CD4-positive, alpha-beta T cell treated with Interferon alpha-2 for 1 hour (primary cell): Measurements from ENCODE around the gene FOXN3.
A peak's percentile ranks its signal among the peaks of the same experiment; 100 is the strongest.

Source experiments
- DNase-seq, 2 donors: peaks; one replicate each; pipeline ENCODE4 v3.0.0-alpha.2; 2020 to 2022

Gene FOXN3

DNA sequence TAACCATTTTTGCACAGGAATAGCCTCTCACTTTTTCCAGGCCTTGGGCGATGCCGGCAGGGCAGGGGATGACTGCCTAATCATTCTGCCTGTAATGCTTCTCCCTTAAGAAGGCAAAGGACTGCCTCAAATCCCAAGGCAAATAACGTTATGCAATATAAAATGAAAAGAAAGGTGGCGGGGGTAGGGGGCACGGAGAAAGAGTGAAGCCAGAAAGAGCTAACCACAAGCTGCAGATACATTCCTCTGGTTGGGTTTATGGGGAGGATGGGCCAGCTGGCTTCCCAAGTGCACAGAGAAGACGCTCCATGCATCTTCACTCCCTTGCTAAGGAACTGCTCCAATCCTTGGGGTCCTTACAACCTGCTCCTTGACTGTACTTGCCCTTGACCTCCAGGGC, 229.5 kb downstream of the FOXN3 start:
- no peak for DNase-seq

DNA sequence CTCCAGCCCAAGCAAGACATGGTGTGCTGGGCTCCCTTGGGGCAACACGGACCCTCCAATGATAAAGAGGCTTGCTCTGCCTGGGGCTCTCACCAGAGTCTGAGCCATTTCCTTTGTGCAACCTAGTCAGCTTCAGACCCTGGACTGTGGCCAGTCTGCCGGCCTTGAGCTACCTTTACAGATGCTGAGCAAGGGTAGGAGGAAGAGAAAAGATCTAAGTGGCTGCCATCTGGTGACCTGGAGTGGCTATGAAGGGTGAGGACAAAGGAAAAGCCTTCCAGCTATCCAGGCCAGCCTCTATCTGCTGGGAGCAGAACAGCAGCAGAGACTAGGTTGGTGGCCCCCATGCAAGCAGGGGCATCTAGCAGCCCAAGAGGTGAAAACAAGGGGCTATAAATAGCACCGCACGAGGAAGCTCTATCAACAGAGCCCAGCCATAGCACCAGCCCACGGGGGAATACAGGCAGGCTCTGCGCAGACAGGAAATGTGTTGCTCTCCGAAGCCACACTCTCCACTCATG, 230.1 kb downstream of the FOXN3 start:
- DNase-seq: no peak

GRCh38 chr14:89185919-89186855, 230.8 kb downstream of the FOXN3 start:
- DNase-seq: no peak

- DNase-seq: no peak
These were observed 232.1 kb downstream of the FOXN3 start for GRCh38 chr14:89184952-89185351.

GRCh38 chr14:89182326-89182725, 234.7 kb downstream of the FOXN3 start:
- DNase-seq: no peak

DNA sequence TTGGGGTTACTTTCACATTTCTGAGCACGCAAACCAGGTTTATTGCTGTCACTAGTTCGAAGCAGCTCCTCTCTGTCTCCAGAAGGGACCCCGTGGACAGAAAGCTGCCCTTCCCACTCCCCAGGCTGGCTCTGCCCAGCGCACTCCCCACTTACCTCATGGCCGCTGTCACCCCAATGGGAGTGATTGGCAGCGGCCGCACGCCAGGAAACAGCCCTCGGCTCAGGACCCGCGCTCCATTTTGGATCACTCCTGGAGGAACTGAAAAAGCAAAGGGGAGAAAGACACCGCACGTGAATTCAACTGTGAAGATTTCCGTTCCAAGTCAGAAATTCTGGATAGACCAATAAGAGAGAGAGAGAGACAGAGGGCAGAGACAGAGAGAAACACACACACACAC, 236.5 kb downstream of the FOXN3 start:
- DNase-seq: no peak

GRCh38 chr14:89179891-89180404, 237.1 kb downstream of the FOXN3 start:
- DNase-seq: no peak

- DNase-seq: no peak
These were observed 238.1 kb downstream of the FOXN3 start for GRCh38 chr14:89178800-89179535.

GRCh38 chr14:89178376-89178775, 238.7 kb downstream of the FOXN3 start:
- no peak for DNase-seq

DNA sequence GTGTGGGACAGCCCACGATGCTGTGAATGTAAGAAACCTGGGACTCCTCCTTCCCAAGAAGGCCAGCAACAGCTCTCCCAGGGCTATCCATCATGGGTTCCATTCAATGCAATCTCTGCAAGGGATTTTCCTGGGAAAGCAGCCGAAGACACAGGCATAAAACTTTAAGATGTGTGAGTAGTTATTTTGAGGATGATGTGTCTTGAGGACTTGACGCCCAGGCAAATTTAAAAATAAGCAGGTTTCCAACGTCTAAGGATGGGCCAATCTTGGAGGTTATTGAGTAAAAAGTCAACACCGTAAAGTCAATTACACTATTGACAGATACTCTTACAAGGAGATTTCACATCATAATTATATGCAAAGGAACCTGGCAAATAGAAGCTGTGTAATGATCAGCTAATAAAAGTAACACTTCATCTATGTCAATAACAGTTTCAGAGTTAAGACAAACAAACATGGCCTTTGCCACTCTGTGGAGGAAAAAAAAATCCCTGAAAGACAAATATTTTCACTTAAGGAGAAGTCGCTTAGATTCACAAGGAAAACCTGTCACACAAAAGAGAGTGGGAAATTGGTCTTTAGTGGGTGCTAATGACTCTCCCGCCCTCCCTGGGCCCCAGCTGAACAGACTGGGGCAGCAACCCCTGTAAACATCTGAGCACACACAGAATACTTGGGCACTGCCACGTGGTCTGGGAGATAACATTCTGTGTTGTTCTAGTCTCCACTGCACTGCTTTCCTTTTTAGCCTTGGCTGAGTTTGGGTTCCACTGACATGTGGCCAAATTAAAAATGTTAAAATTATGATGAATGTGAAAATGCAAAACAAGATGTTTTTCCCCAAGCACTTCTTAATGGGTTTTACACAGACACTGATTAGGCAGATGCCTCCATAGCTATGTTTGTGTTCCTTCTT, 240.9 kb downstream of the FOXN3 start:
- no peak for DNase-seq

- no peak for DNase-seq
These were observed 245.4 kb downstream of the FOXN3 start for GRCh38 chr14:89171628-89172027.

GRCh38 chr14:89171168-89171567, 245.9 kb downstream of the FOXN3 start:
- no peak for DNase-seq

DNA sequence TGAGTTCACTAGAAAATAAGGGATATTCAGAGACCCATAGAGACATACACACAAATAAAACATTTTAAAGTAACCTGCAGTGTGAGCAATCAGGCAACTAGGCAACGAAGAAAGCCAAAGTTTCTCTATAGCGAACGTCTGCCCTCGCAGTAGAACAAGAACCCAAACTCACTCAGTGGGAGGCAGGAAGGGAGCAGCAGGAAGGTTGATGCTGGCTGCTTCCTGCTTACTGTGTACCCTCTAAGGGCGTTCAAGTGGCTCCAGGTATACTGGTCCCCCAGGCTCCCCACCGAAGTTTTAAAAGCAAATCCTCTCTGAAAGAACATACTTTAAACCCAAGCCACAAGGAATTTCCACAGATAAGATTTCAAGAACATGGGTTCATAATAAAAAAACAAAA, 249.3 kb downstream of the FOXN3 start:
- no peak for DNase-seq

DNA sequence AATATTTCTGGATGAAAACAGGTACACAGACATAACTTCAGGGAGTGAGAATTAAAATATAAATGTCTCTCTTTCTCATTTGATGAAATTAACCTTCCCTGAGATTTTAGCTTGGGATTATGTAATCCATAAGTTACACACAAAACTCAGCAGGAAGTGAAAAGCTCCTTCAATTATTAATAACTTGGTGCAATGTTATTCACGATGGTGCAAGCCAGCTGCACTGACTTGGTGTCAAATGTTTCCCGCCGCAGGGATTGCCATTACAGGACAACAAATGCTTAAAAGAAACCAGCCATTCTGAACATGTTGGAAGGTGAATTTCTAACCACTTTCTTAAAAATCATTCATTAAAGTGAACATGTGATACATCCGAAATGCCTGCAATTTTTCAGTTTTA, 250.4 kb downstream of the FOXN3 start:
- DNase-seq: no peak

- peak; percentile 14 to 22 for DNase-seq
These were observed 251.5 kb downstream of the FOXN3 start for GRCh38 chr14:89165189-89166181.

GRCh38 chr14:89164168-89165073, 252.6 kb downstream of the FOXN3 start:
- no peak for DNase-seq

DNA sequence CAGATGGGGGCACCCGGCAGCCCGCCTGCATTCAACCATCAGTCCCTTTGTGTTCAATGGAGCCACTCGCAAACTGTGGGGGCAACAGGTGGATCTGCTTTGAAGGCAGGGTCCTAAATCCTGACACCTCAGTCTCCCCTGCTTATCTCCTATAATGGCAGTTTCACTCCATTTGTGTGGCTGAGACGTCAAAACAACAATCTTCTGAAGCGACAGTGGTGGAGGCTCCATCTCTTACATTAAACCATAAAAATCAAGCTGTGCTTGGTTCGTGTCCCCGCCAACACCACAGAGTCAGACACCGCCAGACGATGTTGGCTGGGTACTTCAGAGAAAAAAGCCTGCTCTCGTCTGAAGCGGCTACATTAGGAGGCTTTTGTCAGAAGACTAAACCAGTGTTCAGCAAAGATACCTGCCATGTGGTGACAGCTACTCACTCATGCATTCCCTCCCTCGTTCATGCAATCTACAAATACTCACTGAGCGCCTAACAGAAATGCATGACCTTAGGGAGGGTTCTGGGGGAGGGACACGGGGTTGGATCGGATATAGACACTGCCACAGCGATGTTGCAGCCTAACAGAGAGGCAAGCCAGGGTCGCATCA, 253.9 kb downstream of the FOXN3 start:
- DNase-seq: no peak

DNA sequence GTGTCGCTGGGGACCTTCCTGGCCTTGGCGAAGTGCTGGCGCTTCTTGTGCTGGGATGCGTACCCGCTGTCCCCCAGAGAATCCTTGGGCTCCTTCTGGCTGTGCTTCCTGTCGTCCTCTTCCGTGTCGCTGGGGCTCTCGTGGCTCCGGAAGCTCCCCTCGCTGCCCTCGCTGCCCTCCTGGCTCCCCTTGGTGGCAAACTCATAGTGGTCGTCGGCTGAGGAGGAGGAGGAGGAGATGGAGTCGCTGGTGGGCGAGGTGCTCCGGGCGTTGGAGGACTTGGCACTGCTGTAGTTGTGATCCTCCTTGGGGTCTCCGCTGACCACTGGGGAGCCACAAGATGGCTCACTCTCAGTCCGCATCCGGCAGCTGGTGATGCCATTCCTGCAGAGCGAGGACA, 254.4 kb downstream of the FOXN3 start:
- no peak for DNase-seq

DNA sequence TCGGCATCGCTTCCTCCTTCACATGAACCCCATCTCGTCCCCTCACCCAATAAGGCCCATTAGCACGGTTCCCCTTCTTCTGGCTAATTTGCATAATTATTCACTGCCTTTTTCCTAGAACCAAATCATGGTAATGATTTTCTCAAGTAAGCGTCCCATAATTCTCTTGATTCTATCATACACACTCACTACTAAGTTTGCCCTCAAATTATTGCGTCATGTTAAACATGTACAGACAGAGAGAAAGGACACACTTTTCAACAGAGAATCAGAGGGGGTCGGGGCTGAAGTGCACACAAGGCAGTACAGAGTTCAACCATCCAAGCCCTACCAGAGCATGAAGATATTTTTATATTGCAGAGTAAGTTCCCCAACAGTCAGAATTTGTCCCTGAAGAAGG, 256.6 kb downstream of the FOXN3 start:
- DNase-seq: no peak

DNA sequence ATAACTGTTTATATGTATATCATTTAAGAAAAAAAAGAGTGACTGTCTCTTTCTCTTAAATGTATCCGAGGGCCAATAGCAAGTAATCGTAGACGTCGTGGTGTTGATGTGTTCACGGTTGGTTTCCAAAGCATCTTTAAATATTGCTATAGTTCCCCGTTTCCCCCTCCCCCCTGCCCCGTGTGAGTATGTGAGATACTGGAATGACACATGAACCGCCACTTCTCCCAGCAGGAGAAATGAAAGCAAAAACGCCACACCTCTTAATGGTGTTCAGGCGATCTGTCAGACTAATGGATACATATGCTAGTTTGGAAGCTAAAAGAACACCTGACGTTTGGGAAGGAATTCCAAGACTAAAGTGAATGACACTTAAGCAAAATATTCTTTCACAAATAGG, 258.3 kb downstream of the FOXN3 start:
- DNase-seq: no peak
